GM18508 (cell line): ENCODE data around the gene SLC28A1.

Source experiments
- ATAC-seq: cut with Tn5 transposase; IDR thresholded peaks from one replicate; pipeline ENCODE4 v1.9.1; 2021; ENCODE audit warnings: moderate number of reproducible peaks; ENCODE audit not compliant: insufficient read depth, unreplicated experiment

SLC28A1 gene

DNA sequence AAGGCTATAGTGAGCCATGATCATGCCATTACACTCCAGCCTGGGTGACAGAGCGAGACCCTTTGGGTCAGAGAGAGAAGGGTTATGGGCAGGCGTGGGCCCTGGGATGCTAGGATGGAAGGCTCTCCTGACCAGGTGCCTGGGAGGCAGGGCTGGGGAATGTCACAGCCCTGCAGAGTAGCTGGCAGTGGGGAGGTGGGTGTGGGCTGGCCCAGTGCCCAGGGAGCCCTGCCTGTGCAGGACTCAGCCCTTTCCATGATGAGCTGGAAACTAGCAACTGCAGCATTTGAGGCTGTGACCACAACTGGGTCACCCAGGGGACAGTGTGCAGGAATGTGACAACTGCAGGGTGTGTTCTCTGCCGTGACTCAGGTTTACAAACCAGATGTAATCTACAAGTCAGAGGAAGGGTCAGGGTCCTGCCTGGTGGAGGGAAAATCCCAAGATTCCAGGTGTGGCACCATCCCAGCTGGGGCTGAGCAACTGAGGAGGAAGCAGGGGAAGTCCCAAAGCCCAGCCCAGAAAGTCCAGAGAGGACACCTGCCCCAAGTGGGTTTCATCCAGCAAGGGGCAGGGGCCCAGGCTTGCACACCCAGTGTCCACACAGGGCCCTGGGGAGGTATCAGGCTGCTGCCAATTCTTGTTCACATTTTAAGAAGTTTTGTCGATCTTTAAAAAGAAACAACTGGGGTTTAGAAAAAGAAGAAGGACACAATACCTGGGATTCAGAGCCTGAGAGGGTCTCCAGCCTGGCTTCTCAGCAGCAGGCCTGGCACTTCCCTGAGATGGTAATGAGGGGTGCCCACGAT lies 45.5 kb downstream of the SLC28A1 start:
- no peak for ATAC-seq

- ATAC-seq: no peak
These were observed 50.7 kb downstream of the SLC28A1 start for GRCh38 chr15:84934942-84935729.

- ATAC-seq: no peak
These were observed 52.7 kb downstream of the SLC28A1 start for GRCh38 chr15:84937144-84937543.

- no peak for ATAC-seq
These were observed 54.3 kb downstream of the SLC28A1 start for GRCh38 chr15:84938726-84939125.

DNA sequence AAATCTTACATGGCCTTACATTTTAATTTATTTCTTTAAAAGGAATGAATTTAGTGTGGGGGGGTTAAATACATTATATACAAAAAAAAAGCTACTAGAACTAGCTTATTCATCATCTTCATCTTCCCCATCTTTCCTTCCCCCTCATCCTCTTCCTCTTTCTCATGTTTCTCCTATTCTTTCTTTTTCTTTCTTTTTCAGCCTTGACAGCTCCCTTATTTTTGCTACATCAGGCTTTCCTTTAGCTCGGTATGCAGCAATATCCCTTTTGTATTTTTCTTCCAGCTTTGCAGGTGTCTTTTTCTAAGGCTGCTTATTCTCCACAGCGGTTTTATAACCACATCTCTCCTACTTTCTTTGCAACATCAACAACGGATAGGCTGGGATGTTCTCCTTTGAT lies 55.9 kb downstream of the SLC28A1 start:
- ATAC-seq: no peak

- no peak for ATAC-seq
These were observed 58.0 kb downstream of the SLC28A1 start for GRCh38 chr15:84942456-84942855.

GRCh38 chr15:84944311-84944710 lies 59.8 kb downstream of the SLC28A1 start:
- no peak for ATAC-seq

DNA sequence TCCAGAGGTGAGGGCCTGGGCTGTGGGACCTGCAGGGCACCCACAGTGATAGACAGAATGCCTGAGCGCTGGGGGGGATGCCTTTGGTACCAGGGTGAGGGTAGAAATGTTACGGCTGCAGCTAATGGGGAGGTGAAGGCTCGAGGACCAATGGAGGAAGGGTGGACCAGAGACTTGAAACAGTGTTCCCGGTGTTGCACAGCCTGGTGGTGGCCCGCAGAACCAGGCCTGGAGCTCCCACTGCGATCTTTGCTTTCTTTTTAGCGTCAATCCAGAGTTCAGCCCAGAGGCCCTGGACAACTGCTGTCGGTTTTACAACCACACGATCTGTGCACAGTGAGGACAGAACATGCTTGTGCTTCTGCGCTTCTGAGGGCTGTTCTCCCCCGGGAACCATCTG lies 60.4 kb downstream of the SLC28A1 start:
- no peak for ATAC-seq

- ATAC-seq: no peak
These were observed 62.5 kb downstream of the SLC28A1 start for GRCh38 chr15:84946772-84947489.

DNA sequence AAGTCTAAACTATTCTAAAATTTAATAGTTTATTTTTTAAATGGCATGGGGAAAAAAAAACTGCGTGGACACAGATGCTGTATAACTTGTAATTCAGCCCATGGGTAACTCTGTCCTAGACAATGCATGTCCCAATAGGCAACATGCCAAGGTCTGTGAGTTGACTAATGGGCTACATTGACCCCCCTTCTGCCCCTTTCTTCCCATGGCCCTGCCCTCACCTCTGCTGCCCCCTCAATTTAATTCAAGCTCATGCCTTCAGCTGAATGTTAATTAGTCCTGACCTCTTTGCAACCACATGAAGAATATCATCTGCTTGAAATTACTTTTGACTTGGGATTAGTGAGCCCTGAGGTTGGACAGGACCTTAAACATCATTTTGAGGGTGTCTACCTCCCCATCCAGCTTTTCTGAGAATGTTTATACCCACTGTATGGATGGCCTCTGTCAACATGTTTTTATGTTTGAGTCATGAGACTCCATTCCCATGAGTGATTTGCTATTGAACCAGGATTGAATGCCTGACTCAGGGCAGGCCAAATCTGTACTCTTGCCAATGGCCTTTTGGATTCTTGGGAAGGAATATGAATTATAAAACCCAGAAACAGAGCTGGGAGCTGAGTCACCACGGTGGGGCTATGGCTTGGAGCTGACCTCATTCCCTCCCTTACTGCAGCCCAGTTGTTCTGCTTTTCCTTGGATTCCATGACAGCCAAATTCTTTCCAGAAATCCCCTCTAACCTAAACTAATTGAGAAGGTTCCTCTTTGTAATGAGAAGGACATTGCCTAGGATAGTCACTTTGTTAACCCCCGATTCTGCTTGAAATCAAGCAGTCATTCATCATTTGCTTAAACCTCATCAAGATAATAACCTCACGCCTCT lies 63.7 kb downstream of the SLC28A1 start:
- ATAC-seq: no peak

GRCh38 chr15:84949043-84949442 lies 64.6 kb downstream of the SLC28A1 start:
- no peak for ATAC-seq

DNA sequence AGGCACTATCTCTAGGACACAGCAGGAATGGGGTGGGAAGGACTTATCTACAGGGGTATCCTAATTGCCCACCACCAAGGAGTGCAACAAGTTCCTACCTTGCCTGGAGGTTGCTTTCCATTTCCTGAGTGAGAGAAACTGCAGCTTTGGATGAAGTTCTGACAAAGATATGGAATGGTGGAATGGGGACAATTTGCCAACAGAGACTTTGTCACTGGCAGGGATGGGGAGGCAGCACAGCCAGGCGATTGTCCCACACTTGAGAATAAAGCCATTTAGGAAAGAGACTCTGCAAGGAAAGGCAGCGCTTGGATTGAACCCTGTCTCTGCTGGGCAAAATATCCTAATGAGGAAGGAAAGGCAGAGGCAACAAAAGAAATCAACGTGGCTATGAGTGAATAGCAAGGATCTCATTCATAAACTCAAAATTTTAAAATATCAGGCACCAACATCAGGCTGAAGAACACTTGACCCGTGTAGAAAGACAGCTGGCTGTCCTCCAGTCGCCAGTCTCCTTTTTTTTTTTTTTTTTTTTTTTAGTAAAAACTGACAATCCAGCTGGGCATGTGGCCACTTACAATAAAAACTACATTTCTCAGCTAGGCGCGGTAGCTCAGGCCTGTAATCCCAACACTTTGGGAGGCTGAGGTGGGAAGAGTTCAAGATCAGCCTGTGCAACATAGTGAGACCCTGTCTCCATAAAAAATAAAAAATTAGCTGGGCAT lies 65.5 kb downstream of the SLC28A1 start:
- ATAC-seq: no peak

GRCh38 chr15:84950570-84951111 lies 66.2 kb downstream of the SLC28A1 start:
- ATAC-seq: no peak

- no peak for ATAC-seq
These were observed 67.3 kb downstream of the SLC28A1 start for GRCh38 chr15:84951736-84952135.

DNA sequence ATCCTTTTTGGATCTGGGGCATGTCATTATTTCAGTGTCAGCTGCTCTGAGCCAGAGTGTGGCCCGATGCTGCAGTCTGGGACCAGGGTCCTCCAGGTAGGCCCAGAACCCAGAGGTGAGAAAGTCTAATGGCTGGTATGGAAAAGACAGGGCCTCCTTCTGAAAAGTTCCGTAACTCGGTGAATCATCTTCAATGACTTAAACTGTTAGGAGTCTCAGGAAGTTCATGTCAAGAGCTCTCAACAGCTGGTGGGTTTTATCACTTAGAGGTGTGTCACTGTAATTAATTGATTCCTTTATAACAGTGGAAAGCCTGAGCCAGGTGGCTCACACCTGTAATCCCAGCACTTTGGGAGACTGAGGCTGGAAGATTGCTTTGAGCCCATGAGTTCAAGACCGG lies 68.7 kb downstream of the SLC28A1 start:
- ATAC-seq: no peak

- no peak for ATAC-seq
These were observed 69.3 kb downstream of the SLC28A1 start for GRCh38 chr15:84953726-84954125.

DNA sequence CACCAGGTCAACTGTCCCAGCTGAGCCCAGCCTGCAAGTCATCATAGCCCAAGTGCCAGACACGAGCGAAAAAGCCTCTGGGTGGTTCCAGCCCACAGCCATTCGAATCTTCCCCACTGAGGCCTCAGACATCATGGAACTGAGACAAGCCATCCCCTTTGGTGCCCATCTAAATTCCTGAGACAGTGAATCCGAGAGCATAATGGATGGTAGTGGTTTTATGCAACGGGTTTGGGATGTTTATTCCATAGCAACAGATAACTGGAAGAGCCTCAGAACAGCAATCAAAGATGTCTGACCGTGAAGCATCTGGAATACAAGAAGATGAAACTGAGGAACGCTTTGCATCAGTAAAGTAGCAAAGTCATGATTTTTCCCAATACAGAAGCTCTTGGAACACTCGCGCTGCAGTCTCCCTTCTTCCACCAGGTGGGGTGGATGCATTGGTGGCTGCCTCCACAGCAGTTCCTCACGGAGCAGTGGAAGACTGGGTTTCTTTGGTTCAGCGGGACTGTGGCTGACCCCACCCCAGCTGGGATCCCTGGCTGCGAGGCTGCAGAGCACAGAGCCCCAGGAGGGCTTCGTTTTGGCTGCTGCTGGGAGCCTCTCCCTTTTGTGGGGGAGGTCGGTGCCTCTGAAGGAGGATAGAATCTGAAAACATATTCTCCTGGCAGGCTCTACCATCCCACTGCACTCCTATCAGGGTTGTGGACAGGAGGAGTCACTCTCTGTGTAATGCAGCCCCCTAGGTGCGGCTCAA lies 70.8 kb downstream of the SLC28A1 start:
- no peak for ATAC-seq

GRCh38 chr15:84956199-84956598 lies 71.7 kb downstream of the SLC28A1 start:
- ATAC-seq: no peak
